HG02943 (cell line): ENCODE measurements around the gene DENR.
"Not testable (repeated sequence)": the region's sequence is repeated elsewhere in the genome, so short reads cannot be mapped to it uniquely, and the experiment has no call there.

Source experiments
- ATAC-seq: cut with Tn5 transposase; IDR thresholded peaks from one replicate; pipeline ENCODE4 v1.9.1; 2021; ENCODE audit warnings: mild to moderate bottlenecking, low read depth, moderate library complexity; ENCODE audit not compliant: unreplicated experiment

The DENR gene

DNA sequence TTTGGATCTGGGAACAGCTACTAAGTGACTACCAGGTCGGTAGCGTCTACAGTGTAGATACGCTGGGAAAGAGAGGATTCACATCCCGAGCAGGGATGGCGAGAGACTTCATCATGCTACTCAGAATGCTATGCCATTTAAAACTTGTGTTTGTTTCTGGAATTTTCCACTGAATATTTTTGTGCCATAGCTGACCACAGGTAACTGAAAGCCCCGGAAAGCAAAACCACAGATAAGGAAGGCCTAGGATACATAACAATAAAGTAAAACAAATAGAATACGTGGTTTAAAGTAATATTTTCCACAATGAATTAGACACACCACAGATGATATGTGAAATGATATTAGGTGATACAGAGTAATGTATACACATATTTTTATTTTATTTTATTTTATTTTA is 14.1 kb upstream of the DENR start:
- ATAC-seq: no peak

- no peak for ATAC-seq
Measured at GRCh38 chr12:122740351-122740750, 12.3 kb upstream of the DENR start.

DNA sequence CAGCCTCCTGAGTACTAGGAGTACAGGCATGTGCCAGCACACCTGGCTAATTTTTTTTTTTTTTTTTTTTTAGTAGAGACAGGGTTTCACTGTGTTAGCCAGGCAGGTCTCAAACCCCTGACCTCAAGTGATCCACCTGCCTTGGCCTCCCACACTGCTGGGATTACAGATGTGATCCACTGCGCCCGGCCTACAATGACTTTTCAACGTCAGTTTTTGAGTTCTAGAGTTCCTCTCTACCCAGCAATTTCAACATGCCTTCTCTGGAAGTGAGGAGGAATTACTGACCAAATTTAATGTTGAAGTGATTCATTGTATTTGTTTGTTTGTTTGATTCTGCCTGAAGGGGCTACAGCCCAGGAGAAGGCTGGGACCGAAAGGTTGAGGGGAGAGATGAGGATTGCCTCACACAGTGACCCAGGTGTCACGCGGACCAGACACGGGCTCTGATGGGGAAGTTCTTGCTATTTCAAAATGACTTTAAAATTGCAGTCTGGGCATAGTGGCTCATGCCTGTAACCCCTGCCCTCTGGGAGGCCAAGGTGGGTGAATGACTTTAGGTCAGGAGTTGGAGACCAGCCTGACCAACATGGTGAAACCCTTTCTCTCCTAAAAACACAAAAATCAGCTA is 8.6 kb upstream of the DENR start:
- ATAC-seq: no peak

GRCh38 chr12:122747224-122748135 is 5.1 kb upstream of the DENR start:
- no peak for ATAC-seq

- no peak for ATAC-seq
Measured at GRCh38 chr12:122749569-122750332, 2.9 kb upstream of the DENR start.

GRCh38 chr12:122750781-122751515 is 1.7 kb upstream of the DENR start:
- ATAC-seq: not testable (repeated sequence)

DNA sequence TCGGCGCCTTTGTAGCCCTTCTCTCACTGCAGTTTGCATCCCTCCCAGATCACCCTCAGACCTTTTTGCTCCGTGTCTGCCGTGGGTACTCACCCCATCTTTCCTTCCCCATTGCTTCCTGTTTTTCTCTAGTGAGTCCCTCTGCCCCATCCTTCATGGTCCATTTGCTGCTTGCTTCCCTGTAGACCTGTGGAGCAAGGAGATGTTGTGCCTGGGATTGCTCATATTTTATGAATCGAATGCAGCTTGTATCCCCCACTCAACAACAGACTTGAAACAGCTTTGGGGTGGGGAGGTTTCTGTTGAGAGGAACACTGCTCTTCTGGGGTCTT is 661 bp downstream of the DENR start:
- ATAC-seq: no peak

DNA sequence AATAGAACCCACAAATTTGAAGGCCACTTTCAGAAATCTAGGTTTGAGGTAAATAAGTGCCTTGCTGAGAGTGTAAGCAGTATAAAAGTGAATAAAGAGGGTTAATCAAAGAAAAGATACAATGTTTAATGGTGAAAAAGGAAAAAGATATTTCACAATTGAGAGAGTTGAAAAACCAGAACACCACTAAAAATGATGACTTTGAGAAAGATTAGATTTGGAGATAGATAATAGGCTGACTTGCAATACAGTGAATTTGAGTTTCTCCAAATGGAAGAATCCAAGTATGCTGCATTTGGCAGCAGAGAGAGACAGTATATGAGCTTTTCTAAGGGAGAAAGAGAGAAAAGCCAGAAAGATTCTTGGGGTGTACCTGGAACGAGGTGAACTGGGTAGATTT is 2.2 kb downstream of the DENR start:
- no peak for ATAC-seq

- no peak for ATAC-seq
Measured at GRCh38 chr12:122757568-122757967, 4.9 kb downstream of the DENR start.

- no peak for ATAC-seq
Measured at GRCh38 chr12:122785503-122785902, 32.9 kb downstream of the DENR start.

- ATAC-seq: no peak
Measured at GRCh38 chr12:122788387-122788786, 35.8 kb downstream of the DENR start.

DNA sequence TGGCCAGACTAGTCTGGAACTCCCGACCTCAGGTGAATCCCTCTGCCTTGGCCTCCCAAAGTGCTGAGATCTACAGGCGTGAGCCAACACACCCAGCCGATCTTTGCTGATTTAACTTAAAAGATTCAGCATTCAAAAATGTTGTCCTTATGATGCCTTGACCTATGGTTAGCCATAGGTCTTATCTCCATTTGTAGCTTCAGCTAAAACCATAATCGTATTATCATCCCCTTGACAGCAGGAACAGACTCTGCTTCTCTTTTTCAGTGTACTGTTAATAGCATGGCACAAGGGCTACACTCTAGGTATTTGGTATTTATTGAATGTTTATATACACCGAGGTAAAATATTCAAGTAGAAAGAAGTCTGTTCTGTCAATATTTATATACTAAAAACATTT is 37.0 kb downstream of the DENR start:
- no peak for ATAC-seq

- ATAC-seq: no peak
Measured at GRCh38 chr12:122790393-122791075, 37.9 kb downstream of the DENR start.

DNA sequence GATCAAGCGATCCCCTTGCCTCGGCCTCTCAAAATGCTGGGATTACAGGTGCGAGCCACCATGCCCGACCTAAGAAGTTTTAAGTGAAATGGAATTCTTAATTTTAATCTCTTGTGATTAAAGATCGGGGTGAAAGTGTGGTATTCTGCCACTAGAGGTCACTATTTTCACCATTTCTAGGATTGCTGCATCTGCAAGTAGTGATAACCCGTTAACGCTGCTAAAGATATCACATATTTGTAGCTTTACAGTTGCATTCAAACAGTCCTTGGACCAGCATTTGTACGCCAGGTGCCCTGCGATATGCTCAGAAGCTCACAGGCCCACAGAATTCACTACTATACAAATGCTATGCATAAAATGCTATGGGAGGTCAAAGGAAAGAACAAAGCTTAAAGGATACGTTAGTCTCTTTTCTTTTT is 41.1 kb downstream of the DENR start:
- no peak for ATAC-seq

GRCh38 chr12:122795807-122796206 is 43.2 kb downstream of the DENR start:
- no peak for ATAC-seq

DNA sequence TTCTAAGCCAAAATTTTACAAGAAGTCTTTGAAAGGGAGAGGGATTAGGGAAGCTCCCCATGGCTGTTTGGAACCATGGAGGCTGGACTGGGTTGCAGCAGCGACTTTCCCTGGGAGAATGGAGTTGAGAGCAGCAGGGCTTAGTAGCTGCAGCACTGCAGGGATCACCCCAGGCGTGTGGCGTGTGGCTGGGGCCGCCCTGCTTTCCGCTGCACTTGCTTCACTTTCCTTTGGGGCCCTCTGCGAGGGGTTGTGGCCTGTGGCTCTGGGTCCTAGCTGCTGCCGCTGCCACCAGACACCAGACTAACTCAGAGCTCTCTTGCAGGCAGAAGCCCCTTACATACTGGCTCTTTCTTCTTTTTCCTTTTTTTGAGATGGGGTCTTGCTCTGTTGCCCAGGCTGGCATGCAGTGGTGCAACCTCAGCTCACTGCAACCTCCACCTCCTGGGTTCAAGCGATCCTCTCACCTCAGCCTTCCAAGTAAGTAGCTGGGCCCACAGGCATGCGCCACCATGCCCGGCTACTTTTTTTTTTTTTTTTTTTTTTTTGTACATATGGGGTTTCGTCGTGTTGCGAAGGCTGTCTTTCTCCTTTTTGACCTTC is 47.1 kb downstream of the DENR start:
- no peak for ATAC-seq

GRCh38 chr12:122803937-122804336 is 51.3 kb downstream of the DENR start:
- no peak for ATAC-seq

- not testable (repeated sequence) for ATAC-seq
Measured at GRCh38 chr12:122804957-122805356, 52.3 kb downstream of the DENR start.

DNA sequence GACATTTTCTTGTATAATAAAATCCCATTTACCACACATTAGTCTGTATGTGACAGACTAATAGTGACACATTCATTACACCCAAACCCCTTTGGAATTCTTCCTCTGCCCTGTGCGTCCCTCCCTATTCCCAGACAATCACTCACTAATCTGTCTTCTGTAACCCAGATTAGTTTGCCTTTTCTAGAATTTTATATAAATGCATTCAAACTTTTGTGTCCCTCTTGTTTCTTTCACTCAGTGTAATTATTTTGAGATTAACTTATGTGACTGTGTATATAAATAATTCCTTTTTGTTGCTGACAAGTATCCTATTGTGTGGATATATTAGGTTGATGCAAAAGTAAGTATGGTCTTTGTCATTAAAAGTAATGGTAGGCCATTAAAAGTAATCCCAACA is 55.0 kb downstream of the DENR start:
- ATAC-seq: no peak

- ATAC-seq: no peak
Measured at GRCh38 chr12:122811777-122812176, 59.2 kb downstream of the DENR start.
